Measurements from ENCODE around the gene MYL2.

GRCh38 chr12:110943373-110943772 is 23.0 kb upstream of the MYL2 start:
- TF ChIP-seq CTBP1 (IDR thresholded peaks at IDR 0.05; ENCODE audit: borderline replicate concordance) (no peak), FOXA1 (IDR thresholded peaks at IDR 0.05) (no peak), BHLHE40 (IDR thresholded peaks at IDR 0.05; ENCODE audit: borderline replicate concordance) (no peak), ELF4 (IDR thresholded peaks at IDR 0.05) (no peak), FOXK2 (IDR thresholded peaks at IDR 0.05) (no peak), FOXM1 (IDR thresholded peaks at IDR 0.05; ENCODE audit: borderline replicate concordance) (no peak), ZNF384 (IDR thresholded peaks at IDR 0.05) (no peak), SUZ12 (IDR thresholded peaks at IDR 0.05) (no peak), SP1 (IDR thresholded peaks at IDR 0.05) (no peak), LEF1 (IDR thresholded peaks at IDR 0.05; ENCODE audit: borderline replicate concordance) (no peak), TARDBP (IDR thresholded peaks at IDR 0.05) (no peak), NFRKB (IDR thresholded peaks at IDR 0.05) (no peak), HDGF (IDR thresholded peaks at IDR 0.05; ENCODE audit: borderline replicate concordance) (no peak)
- TF ChIP-seq, protein P1, sequence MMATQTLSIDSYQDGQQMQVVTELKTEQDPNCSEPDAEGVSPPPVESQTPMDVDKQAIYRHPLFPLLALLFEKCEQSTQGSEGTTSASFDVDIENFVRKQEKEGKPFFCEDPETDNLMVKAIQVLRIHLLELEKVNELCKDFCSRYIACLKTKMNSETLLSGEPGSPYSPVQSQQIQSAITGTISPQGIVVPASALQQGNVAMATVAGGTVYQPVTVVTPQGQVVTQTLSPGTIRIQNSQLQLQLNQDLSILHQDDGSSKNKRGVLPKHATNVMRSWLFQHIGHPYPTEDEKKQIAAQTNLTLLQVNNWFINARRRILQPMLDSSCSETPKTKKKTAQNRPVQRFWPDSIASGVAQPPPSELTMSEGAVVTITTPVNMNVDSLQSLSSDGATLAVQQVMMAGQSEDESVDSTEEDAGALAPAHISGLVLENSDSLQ (IDR thresholded peaks at IDR 0.05), result no peak

Data from HEK293T (cell line).